ENCODE data around the gene NEMP2. TPM values are rescaled to one million over a fixed set of nuclear protein-coding genes. Genes with fewer than 3 reads are reported as not detected.
A peak's percentile ranks its signal among the peaks of the same experiment; 100 is the strongest.

The NEMP2 gene
- polyA plus RNA-seq, 6 donors from 2014 or later: 7.1 to 18.5 (median 9.4) TPM

DNA sequence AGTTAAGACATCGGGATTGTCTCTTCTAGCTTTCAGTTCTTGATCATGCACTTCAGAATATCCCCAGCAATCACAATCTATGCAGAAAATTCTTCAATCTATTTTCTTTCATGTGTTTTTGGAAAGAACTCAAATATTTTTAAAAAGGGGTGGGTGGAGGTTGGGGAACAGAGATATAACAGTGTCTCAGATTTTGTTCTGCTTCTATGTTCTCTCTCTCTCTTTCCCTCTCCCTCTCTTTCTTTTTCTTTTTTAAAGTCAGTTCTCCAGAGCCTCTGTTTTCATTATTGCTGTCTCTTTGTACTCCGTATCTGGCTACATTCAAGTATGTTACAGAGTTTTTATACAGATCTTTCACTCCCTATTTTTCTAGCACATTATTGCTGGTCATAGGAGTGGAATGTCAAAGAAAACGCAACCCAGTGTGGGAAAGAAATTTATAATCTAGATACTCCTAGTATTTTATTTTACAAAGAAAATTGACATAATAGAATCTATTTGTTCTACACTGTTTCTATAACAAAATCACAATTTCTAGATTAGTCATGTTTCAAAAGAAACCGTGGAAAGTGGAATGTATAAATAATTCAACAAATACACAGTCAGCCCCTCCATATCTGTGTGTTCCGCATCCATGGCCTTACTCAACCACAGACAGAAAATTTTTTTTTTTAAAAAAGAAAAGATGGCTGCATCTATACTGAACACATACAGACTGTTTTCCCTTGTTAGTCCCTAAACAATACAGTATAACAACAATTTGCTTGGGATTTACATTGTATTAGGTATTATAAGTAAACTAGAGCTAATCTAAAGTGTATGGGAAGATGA, 11.2 kb upstream of the NEMP2 start:
- no peak overlapping the region for H3K4me3 Mint-ChIP-seq
- H3K9me3 Mint-ChIP-seq: peaks cover 7 to 22% (median 18%) of the 10 kb centered on the region in 7 donors

DNA sequence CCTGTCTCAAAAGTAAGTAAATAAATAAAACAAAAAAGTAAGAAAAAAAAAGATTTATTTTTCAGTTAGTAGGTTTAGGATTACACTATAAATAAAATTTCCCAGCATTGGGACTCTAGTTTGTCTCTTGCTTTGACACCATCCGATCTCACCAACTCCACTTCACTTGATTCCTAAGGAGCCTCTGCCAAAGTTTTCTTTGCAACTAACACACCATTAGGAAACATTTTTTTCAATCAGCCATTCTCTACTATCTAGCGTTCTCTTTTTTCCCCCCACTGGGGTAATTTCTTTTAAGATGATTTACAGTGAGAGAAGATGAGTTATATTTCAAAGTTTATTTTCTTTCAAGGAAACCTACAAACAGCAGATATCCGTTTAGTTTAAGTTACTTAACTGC, 10.6 kb upstream of the NEMP2 start:
- no peaks in the 10 kb centered on the region for H3K4me1 Mint-ChIP-seq
- H3K4me3 Mint-ChIP-seq: no peak overlapping the region
- H3K36me3 Mint-ChIP-seq: peaks cover 15 to 22% of the 10 kb centered on the region in 2 donors
- no peak overlapping the region for H3K27ac Mint-ChIP-seq
- DNase-seq (no peak), ATAC-seq (ENCODE audit: low read depth in 2 of 2) (no peak)
- H3K27me3 Mint-ChIP-seq: no peaks in the 10 kb centered on the region
- H3K9me3 Mint-ChIP-seq: peaks cover 13 to 29% (median 25%) of the 10 kb centered on the region in 7 donors

More for the DNA sequence above, 11.2 kb upstream of the NEMP2 start:
- ATAC-seq (ENCODE audit: low read depth in 2 of 2) (no peak), DNase-seq (no peak)
- Mint-ChIP-seq H3K36me3 (peaks cover 15% of the 10 kb centered on the region in 2 donors), H3K27ac (no peak overlapping the region), H3K4me1 (no peaks in the 10 kb centered on the region), H3K27me3 (no peaks in the 10 kb centered on the region)

DNA sequence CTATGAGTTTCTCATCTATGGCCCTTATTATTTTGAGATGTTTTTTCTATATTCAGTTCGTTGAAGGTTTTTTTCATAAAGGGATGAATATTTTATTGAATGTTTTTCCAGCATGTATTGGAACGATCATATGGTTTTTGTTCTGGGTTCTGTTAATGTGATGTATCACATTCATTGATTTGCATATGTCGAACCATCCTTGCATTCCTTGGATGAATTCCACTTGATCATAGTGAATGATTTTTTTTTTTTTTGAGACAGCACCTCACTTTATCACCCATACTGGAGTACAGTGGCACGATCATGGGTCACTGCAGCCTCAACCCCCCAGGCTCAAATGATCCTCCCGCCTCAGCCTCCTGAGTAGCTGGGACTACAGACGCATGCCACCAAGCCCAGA, 5.5 kb upstream of the NEMP2 start:
- Mint-ChIP-seq H3K4me1 (peaks cover 0 to 9% (median 3%) of the 10 kb centered on the region in 3 donors), H3K9me3 (peaks cover 23 to 60% (median 45%) of the 10 kb centered on the region in 7 donors), H3K36me3 (peaks cover 15 to 28% of the 10 kb centered on the region in 2 donors), H3K27ac (peak overlapping the region in 2 of 6 donors; percentile 3 to 34), H3K27me3 (no peaks in the 10 kb centered on the region), H3K4me3 (peak overlapping the region in 1 of 8 donors; percentile 31)
- no peak for DNase-seq
- ATAC-seq (ENCODE audit: low read depth in 2 of 2): no peak

DNA sequence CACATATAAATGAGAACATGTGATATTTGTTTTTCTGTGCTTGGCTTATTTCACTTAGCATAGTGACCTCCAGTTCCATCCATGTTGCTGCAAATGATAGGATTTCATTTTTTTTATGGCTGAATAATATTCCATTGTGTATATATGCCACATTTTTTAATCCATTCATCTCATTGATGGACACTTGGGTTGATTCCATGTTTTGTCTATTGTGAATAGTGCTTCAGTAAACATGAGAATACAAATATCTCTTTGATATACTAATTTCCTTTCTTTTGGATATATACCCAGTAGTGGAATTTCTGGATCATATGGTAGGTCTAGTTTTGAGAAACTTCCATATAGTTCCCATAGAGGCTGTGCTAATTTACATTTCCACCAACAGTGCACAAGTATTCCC, 3.7 kb upstream of the NEMP2 start:
- Mint-ChIP-seq H3K27ac (peak overlapping the region in 5 of 6 donors; percentile 1 to 97 (median 71)), H3K4me3 (peak overlapping the region in 1 of 8 donors; percentile 45), H3K4me1 (peaks cover 7 to 19% (median 15%) of the 10 kb centered on the region in 3 donors), H3K27me3 (no peaks in the 10 kb centered on the region), H3K9me3 (peaks cover 23 to 60% (median 45%) of the 10 kb centered on the region in 7 donors), H3K36me3 (peaks cover 15 to 28% of the 10 kb centered on the region in 2 donors)
- no peak for ATAC-seq (ENCODE audit: low read depth in 2 of 2)
- no peak for DNase-seq

DNA sequence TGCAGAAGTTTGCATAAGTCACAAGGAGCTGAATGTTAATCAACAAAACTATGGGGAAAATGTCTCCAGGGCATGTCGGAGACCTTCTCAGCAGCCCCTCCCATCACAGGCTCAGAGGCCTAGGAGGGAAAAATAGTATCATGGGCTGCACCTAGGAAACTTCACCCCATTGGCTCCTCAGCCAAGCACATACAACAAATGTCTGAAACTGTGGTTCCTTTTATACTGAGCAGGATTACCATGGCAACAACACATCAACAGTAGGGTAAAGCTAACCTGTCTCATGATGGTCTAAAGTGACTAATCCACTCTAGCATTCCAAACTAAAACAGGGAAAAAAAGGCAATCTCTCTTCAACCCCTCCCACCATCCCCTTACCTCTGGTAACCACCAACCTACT, 3.2 kb upstream of the NEMP2 start:
- peaks cover 23 to 58% (median 45%) of the 10 kb centered on the region in 7 donors for H3K9me3 Mint-ChIP-seq
- H3K36me3 Mint-ChIP-seq: peaks cover 15 to 28% of the 10 kb centered on the region in 2 donors
- peak overlapping the region in 4 of 6 donors; percentile 1 to 97 (median 47) for H3K27ac Mint-ChIP-seq
- ATAC-seq (ENCODE audit: low read depth in 2 of 2): no peak
- peak; percentile 26 for DNase-seq
- peaks cover 8 to 21% (median 19%) of the 10 kb centered on the region in 3 donors for H3K4me1 Mint-ChIP-seq
- H3K4me3 Mint-ChIP-seq: peak overlapping the region in 1 of 8 donors; percentile 45
- no peaks in the 10 kb centered on the region for H3K27me3 Mint-ChIP-seq

DNA sequence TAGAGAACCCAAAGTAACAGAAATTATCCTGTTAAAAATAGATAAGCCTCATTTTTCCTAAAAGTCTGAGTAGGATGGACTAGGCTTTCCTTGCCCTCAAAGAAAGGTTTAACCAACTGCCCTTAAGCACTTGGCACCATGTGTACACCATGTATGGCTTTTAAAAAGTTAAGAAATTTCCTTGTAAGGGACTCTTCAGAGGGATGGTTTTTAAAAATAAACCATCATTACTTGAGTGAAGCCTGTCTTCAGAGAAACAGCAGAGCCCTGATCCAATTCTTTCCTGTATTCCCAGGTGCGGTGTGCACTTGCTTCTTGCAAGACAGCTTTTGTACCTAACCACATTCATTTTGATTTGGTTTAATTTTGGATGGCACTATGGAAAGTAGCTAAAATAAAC, 1.1 kb upstream of the NEMP2 start:
- DNase-seq: no peak
- Mint-ChIP-seq H3K27me3 (no peaks in the 10 kb centered on the region), H3K27ac (peak overlapping the region in 3 of 6 donors; percentile 15 to 97 (median 57)), H3K4me3 (peak overlapping the region in 6 of 8 donors; percentile 22 to 95 (median 56)), H3K4me1 (peaks cover 13 to 31% (median 29%) of the 10 kb centered on the region in 3 donors), H3K9me3 (peaks cover 12 to 36% (median 24%) of the 10 kb centered on the region in 7 donors), H3K36me3 (peaks cover 0 to 12% of the 10 kb centered on the region in 2 donors)
- ATAC-seq (ENCODE audit: low read depth in 2 of 2): no peak

DNA sequence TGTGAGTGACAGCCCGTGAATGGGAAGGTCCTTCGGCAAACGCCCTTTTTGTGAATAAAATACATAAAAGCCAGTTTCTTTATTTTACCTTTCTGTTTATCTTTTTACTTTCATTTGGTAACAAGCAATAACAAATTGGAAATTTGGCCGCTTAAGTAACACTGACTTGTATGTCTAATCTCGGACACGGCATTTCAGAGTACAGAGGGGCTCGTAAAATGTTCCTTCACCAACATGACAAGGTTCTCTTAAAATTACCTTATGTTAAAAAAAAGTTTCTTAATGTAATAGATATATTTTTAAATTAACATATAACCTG, 558 bp upstream of the NEMP2 start:
- Mint-ChIP-seq H3K4me3 (peak overlapping the region; percentile 90 to 95 (median 94)), H3K9me3 (peaks cover 8 to 31% (median 18%) of the 10 kb centered on the region in 7 donors), H3K36me3 (peaks cover 0 to 7% of the 10 kb centered on the region in 2 donors), H3K27me3 (no peaks in the 10 kb centered on the region), H3K27ac (peak overlapping the region; percentile 50 to 97 (median 90)), H3K4me1 (peaks cover 16 to 35% (median 34%) of the 10 kb centered on the region in 3 donors)
- DNase-seq: no peak
- no peak for ATAC-seq (ENCODE audit: low read depth in 2 of 2)

DNA sequence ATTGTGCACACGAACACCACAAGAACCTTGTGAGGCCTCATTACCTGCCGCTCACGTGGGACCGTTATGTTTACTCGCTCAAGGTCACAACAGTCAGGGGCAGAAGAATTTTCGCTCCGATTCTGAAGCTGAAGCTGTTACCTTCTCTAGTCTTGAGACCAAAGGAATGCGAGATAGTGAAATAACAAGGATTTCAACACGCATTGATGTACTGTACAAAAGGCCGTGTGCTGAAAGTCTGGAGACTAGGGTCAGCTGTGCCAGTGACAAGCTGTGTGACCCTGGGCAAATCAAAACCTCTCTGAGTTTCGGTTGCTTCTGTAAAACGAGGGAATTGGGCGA, 583 bp downstream of the NEMP2 start:
- peak; percentile 23 to 26 for ATAC-seq (ENCODE audit: low read depth in 2 of 2)
- H3K9me3 Mint-ChIP-seq: peaks cover 5 to 21% (median 11%) of the 10 kb centered on the region in 7 donors
- peaks cover 27 to 46% (median 45%) of the 10 kb centered on the region in 3 donors for H3K4me1 Mint-ChIP-seq

DNA sequence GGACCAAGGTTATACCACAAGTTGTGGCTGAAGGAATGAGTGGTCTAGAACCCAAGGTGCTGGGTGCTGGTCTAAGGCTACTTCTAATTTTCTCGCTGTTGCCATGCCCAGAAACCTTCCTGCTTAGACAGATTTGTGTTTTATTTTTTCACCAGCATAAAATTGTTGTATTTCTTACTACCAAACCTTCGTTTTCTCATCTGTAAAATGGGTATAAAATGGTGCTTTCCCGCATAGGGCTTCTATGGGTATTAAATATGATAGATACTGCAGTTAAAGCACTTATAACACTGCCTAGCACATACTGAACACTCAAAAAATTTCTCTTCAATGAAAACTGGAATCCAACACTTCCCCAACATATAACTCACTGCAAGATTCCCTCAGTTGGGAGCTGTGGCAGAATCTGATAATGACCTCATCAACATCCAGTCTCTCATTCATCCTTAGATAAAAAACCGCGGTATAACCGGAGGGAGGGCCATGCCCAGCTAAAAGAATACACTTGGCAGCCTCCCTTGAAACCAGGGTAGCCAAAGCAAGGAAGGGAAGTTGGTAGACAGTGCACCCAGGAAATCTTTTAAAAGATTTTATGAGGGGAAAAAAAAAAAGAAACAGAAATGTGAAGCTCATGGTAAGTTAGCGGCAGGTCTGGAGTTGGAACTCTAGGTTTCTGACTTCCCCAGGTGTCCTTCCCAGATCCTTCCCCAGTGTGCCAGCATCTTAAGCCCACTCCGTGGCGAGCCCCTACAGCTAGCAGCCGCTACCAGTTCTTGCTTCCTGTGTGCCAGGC, 1.2 kb downstream of the NEMP2 start:
- Mint-ChIP-seq H3K4me1 (peaks cover 31 to 50% (median 49%) of the 10 kb centered on the region in 3 donors), H3K27me3 (no peaks in the 10 kb centered on the region), H3K36me3 (no peaks in the 10 kb centered on the region), H3K27ac (peak overlapping the region; percentile 97 to 99 (median 98)), H3K9me3 (peaks cover under 1 to 16% (median 7%) of the 10 kb centered on the region in 7 donors), H3K4me3 (peak overlapping the region; percentile 92 to 98 (median 96))
- DNase-seq: no peak
- ATAC-seq (ENCODE audit: low read depth in 2 of 2): no peak

More for the DNA sequence above, 583 bp downstream of the NEMP2 start:
- Mint-ChIP-seq H3K4me3 (peak overlapping the region; percentile 92 to 98 (median 96)), H3K27me3 (no peaks in the 10 kb centered on the region), H3K27ac (peak overlapping the region; percentile 97 to 99 (median 98)), H3K36me3 (no peaks in the 10 kb centered on the region)
- no peak for DNase-seq

DNA sequence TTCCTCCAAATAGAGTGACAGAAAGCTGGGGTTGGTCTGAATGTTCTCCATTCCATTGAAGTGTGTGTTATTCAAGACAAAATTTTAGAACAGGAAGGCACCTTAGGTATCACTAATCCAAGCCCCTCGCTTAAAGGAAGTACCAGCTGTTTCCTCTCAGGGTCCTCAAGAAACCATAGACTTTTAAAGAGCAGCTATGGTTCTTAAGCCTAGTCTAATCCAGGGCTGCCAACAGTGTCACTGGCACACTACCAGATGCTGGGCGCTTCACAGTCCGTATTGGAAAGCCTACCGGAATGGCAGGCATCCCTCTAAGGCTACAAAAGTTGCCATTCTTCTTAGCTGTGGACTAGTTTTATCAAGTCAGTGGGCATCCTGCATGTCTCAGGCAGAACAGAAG, 1.9 kb downstream of the NEMP2 start:
- Mint-ChIP-seq H3K4me3 (peak overlapping the region in 7 of 8 donors; percentile 12 to 98 (median 97)), H3K27me3 (no peaks in the 10 kb centered on the region), H3K9me3 (peaks cover 0 to 11% (median 7%) of the 10 kb centered on the region in 7 donors), H3K4me1 (peaks cover 34 to 57% (median 57%) of the 10 kb centered on the region in 3 donors), H3K27ac (peak overlapping the region in 5 of 6 donors; percentile 24 to 97 (median 56)), H3K36me3 (no peaks in the 10 kb centered on the region)
- no peak for DNase-seq
- no peak for ATAC-seq (ENCODE audit: low read depth in 2 of 2)

DNA sequence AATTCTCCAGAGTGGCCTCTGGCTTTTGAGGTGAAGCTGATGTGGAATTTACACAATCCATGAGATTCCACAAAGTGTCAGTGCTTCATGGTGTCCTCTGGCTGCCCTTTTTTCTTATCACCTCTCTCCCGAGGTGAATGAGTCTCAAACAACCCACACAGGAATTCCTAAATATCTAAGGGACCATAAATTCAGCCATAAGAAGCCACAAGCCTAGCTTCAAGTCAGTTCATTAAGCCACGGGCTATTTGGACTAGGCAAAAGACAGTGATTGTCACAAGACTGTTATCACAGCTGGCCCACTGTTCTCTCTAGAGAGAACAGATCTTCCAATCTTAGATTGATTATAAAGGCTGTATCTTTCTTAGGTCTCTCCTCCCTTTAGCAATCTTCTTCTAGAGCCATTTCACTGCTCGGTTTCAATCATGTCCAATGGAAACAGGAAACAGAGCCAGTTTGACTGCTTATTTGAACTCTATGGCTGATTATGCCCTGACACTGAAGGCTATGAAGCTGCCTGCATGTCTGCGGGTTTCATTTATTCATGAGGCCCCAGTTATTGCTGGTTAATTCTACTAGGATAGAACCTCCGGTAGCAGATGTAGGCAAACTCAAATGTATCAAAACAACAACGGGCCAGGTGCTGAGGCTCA, 4.1 kb downstream of the NEMP2 start:
- Mint-ChIP-seq H3K9me3 (no peaks in the 10 kb centered on the region), H3K4me3 (peak overlapping the region in 2 of 8 donors; percentile 34 to 43), H3K27ac (peak overlapping the region; percentile 3 to 86 (median 40)), H3K4me1 (peaks cover 51 to 72% (median 63%) of the 10 kb centered on the region in 3 donors), H3K27me3 (no peaks in the 10 kb centered on the region), H3K36me3 (no peaks in the 10 kb centered on the region)
- no peak for ATAC-seq (ENCODE audit: low read depth in 2 of 2)
- no peak for DNase-seq

DNA sequence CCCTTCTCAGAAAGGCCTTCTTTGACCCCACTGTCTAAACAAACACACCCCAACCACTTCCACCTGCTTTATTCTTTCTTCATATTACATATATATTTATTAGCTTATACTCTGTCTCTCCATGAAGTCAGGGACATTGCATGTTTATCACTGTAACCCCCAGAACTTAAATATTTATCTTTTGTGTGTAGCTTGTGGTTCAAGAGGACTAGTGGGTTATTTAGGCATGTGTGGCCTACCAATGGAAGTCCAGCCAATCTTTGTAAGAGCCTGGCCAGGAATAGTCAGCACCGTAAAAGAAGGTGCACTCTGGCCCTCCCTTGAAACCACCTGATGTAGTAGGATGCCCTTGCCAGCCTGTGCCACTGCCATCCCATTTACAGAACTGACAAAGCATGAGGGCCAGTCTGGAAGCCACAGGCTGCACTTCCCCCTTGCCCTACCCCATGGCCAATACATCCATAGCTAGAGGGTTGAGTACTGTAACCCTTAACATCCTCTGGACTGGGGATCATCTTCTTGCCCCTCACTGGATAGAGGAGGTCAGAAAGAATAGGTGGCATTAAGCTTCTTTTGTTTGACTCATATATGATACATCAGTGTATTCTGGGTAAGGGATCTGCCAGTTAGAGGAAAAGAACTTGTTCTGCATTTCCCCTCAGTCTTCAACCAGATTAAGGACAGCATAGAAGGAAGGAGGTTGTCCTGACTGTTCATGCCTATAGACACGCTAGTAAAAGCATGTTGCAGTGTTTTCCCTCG, 4.9 kb downstream of the NEMP2 start:
- no peaks in the 10 kb centered on the region for H3K36me3 Mint-ChIP-seq
- DNase-seq (no peak), ATAC-seq (ENCODE audit: low read depth in 2 of 2) (no peak)
- no peaks in the 10 kb centered on the region for H3K27me3 Mint-ChIP-seq
- peak overlapping the region in 3 of 8 donors; percentile 2 to 63 (median 34) for H3K4me3 Mint-ChIP-seq
- H3K27ac Mint-ChIP-seq: peak overlapping the region in 5 of 6 donors; percentile 3 to 70 (median 44)
- H3K4me1 Mint-ChIP-seq: peaks cover 52 to 69% (median 63%) of the 10 kb centered on the region in 3 donors
- H3K9me3 Mint-ChIP-seq: no peaks in the 10 kb centered on the region

All from naive B cell (primary cell).